HG02798 (cell line): Measurements from ENCODE around the gene GJA10.

Experiments used
- ATAC-seq: cut with Tn5 transposase; IDR thresholded peaks from one replicate; pipeline ENCODE4 v1.9.1; 2021; ENCODE audit warnings: mild to moderate bottlenecking; ENCODE audit not compliant: unreplicated experiment, poor library complexity

The GJA10 gene

DNA sequence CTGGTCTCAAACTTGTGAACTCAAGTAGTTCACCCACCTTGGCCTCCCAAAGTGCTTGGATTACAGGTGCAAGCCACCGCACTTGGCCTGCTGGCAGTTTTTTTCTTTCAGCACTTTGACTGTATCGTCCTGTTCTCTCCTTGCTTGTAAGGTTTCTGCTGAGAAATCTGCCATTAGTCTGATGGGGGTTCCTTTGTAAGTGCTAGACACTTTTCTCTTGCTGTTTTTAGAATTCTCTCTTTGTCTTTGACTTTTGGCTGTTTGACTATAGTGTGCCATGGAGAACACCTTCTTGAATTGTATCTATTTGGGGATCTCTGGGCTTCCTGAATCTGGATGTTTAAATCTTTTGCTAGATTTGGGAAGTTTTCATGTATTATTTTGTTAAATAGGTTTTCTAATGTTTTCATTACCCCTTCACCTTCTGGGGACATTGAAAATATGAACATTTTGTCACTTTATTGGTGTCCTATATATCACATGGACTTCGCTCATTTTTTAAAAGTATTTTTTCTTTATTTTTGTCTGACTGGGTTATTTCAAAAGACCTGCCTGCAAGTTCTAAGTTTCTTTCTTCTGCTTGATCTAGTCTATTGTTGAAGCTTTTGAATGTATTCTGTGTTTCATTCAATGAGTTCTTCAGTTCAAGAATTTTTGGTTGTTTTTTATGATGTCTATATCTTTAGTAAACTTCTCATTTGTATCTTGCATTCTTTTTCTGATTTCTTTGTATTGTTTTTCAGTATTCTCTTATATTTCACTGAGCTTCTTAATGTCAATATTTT is 22.1 kb downstream of the GJA10 start:
- ATAC-seq, result no peak

DNA sequence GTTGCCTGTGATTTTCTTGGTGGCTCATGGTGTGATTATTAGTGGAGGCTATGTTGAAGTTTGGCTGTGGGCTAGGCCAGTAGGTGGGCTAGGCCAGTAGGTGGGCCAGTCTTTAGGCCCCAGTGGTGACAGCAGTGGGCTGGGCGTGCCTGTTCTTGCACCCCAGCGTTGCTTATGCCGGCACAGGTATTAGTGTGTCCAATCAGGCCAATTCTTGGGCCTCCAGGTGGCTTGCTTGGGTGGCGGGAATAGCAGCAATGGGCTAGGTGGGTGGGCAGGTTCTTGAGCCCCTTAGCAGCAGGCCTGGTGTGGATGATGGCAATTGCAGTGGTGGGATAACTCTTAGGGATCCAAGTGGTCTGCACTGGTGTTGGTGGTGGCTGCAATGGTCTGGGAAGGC is 22.9 kb downstream of the GJA10 start:
- no peak for ATAC-seq

DNA sequence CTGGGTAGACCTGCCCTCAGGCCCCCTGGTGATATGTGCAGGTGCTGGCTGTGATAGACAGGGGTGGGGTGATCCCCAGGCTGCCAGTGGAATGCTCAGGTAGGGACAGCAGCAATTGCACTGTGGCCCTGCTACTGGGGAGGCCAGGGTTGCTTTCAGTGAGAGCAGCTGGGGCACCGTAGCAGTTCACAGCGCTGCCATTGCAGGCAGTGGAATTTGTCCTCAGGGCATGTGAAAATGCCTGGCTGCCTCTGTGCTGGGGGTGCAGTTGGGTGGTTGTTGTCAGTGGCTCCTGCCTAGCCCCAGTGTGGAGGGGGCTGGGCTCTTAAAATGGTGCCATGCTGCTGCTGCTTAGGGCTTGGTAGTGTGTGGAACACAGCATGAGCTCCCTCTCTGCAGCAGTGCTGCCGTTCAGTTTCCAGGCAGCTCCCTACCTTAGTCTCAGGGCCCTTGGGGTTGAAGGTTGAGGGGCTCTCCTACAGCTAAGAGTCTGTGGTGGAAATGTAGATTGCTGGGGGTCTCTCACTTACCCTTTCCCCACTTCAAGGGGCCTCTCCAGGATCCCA is 23.6 kb downstream of the GJA10 start:
- no peak for ATAC-seq

DNA sequence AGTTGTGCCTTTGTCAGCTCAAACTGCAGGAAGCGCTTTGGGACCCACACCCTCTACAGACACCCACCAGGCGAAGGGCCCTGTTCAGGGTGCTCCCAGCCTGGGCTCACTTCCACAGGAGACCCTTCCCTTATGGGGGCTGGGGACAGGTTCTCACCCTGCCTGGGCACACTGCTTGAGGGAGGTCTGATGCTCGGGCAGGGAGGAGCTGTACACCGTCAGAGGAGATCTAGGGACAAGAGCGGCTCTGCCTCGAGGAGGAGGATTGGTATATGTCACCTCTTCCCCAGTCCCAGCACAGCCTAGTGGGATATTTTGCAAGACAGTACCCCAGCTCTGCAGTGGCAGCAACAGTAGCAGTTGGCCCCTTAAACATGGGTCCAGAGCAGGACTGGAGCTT is 26.9 kb downstream of the GJA10 start:
- no peak for ATAC-seq

DNA sequence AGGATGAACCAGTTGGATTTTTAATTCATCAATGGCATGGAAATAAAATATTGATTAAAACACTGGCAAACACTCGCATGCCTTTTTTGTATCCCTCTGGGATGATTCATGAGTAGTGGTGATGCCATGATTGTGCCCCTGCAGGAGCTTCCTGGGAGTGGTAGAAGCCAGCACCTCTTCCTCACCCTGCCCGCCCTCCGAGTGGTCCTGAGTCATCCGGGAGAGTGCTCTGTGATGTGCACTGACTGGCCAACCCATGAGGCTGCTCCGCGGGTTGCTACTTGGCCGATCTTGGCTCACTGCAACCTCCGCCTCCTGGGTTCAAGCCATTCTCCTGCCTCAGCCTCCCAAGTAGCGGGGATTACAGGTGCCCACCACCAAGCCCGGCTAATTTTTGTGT is 27.4 kb downstream of the GJA10 start:
- no peak for ATAC-seq

DNA sequence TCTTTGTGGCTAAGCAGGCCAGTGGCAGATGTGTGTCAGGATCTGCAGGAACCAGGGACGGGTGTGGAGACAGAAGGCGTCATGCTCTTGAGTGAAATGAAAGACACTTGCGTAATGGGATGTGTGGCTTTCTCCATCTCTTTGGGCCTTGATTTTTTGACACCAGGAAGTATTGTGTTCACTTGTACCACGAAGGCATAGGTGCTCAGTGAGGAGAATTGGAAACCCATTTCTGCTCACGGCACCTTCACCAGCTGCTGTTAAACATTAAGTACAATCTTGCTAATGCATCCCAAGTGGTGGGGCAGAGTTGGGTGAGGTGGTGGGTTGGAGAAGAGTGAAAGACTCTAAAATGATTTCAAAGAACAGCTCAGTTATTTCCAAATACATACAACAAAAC is 30.0 kb downstream of the GJA10 start:
- ATAC-seq, result no peak

DNA sequence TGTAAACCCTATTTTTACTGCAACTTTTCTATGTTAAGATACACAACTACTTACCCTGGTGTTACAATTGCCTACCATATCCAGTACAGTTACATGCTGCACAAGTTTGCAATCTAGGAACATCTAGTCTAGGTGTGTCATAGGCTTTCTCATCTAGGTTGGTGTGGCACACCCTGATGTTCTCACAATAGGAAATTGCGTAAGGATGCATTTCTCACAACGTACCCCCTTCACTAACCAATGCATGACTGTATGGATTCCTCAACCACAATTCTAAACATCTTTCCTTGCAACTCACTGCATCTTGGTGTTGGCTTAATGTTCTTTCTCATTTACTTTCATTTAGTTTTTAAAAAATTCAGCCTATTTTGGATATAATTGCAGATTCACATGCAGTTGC is 31.6 kb downstream of the GJA10 start:
- ATAC-seq, result no peak

DNA sequence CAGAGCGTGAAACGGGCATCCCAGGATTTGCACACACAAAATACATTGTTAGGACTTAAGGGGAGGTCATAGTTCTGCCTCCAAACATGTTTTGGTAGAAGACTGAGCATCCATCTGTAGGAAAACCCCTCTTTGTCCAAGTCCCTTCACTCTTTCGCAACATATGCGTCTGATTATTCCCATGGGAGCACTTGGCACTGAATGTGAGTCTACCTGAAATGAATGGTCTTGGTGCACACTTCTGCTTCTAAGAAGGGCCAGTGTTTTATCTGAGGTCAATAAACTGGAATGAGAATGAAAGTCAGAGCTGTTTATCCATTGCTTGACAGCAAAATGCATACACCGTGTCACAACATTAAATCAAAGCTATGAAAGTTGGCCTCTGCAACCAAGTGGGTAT is 33.0 kb downstream of the GJA10 start:
- no peak for ATAC-seq

DNA sequence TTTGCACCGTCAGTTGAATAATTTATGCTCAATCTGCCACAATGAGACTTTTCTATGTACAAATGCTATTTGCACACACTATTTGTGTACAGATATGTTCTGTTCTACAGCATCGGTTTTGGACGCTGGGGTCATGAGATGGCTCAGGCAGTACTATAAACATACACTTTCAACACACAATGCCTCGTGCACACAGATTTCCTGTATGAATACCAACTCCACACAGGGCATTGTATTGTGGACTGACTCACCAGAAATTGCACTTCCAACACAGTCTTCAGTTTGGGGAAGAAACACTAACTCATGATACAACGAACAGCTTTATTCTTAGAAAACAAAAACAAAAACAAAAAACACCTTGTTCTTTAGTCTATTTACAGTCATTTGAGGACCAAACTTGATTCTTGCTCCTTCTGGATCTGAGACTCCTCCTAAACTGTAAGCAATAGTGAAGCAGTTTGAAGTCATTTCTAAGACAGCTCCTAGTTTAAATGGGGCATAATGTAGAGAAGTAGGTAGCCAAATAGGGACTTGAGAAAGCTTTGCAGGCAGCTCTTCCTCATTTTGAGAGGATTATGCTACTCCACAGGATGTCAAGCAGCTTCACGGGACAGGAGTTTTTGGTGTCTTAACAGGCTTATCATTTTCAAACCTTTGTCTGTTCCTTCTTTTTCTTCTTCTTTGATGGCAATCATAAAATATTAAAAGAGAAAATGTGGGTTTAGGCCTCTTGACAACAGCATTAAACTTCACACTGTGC is 33.7 kb downstream of the GJA10 start:
- no peak for ATAC-seq

DNA sequence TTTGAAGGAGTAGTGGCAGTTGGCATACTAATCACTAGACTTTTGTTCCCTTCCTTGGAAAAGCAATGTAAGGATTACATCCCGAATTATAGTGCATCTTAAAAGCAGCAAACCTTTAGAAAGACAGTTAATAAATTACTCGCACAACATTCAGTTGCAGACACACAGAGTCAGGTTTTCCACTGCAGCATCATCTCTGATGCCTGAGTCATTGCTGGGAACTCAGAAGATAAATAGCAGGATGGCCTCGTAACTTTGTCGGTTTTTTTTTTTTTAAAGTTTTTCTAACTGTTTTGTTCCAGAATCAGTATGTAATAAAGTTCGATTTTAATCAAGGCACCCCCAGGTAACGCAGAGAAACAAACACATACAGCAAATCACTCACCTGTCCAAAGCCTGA is 34.3 kb downstream of the GJA10 start:
- ATAC-seq, result no peak

DNA sequence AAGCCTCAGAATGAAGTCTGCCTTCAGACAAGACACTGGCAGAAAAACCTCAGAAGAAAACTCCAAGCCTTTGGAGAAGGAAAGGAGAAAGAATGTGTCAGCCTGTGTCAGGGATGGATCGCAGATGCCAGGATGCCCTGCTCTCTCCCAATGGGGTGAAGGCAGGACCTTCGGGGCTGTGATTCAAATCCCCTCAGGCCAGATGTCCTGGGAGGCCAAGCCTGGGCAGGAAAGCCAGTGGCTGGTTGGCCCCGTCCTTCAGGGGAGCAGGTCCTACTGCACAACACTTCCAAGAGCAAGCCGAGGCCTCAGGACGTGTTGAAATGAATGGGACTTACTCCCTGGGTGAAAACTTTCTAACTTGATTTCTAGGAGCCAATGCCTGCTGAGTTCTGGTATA is 36.5 kb downstream of the GJA10 start:
- no peak for ATAC-seq

DNA sequence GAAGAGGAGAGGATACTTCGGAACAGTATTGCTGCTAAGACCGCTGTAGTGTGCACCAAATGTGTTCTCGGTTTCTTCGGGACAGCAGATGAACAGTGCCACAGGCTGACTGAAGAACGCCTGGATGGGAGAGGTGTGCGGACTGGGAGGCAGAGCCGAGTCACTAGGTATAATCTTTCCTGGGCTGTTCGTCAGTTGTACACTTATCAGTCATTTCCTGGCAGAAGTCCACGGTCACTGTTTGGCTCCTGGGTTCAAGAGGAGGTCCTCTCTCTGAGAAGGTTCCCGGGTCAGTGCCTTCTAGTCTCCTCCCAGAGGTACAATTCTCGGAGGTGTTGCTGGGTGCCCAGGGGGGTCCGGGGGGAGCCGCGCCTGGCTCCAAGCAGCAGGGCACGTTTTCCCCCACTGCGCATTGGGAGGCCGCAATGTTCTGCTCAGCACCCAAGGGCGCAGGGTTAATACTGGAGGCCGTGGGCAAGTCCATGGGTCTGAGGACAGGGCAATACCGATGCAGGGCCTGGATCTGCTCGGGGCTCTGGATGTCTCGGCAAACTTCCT is 38.1 kb downstream of the GJA10 start:
- no peak for ATAC-seq

DNA sequence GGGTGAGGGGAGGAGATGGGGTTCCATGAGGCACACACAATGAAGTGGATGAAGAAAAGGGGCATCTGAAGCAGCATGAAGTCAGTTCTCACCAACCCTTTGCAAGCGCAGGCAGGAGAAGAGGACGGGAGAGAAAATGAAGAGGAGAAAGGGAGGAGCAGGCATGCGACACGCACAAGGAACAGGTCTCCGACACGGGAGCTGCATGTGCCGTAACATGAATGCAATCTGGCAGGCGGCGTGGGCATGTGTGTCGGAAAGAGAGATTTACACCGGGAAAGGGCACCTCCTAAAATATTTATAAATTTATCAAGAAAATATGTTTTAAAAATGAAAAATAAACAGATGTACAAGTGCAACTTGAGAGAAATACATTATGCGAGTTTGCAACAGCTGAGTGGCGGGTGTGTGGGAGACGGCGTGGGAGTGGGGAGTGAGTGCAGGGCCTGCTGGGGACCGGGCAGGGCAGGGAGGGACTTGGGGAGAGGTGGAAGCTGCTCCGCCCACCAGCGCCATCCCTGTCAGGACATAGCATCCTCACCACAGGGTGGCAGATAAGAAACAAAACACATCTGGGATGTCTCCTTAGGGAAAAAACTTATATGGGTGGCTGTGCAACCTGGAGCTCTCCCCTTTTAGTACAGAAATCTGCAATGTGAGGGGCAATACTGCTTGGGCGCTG is 40.6 kb downstream of the GJA10 start:
- ATAC-seq, result no peak

DNA sequence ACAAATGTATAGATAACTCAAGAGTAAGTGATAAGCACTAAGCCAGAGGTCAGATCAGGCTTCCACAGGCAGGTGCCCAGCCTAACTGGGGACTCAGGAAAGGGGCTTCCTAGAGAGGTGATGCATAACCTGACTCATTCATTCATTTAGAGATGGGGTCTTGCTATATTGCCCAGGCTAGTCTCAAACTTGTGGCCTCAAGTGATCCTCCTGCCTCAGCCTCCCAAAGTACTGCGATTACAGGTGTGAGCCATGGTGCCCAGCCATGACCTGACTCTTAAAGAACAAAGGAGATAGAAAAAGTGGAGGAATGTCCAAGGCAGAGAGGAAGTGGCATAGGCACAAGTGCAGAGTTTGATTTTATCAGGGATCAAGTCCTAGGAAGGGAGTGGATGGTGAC is 41.9 kb downstream of the GJA10 start:
- no peak for ATAC-seq

DNA sequence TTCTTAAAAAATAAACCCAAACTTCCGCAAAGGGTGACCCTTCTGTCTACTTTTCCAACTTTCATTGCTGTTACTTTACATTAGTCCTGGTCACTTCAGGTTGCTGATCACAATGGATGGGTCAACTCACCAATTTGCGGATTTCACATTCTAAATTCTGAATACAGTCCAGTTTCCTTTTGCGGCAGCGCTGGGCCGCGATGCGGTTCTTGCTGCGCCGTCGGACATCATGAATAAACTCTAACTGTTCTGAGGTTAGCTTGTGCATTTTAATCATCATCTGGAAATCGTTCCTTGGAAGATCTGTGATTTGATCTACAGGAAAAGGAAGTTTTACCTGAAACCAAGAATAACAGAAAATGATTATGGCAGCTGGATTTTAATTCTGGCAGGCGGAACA is 43.7 kb downstream of the GJA10 start:
- ATAC-seq, result no peak

DNA sequence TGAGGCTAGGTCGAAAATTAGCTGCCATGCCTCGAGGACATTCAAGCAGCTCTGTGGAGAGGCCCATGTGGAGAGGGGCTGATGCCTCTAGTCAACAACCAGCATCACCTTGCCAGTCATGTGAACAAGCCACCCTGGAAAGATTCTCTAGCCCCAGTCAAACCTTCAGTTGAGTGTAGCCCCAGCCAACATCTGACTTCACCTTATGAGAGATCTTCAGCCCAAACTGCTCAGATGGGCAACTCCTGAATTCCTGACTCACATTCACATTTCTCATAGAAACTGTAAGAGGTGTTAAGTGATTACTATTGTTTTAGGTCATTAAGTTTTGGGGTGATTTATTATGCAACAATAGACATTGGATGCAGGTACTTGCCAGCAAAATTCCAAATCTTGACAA is 44.9 kb downstream of the GJA10 start:
- ATAC-seq, result no peak

DNA sequence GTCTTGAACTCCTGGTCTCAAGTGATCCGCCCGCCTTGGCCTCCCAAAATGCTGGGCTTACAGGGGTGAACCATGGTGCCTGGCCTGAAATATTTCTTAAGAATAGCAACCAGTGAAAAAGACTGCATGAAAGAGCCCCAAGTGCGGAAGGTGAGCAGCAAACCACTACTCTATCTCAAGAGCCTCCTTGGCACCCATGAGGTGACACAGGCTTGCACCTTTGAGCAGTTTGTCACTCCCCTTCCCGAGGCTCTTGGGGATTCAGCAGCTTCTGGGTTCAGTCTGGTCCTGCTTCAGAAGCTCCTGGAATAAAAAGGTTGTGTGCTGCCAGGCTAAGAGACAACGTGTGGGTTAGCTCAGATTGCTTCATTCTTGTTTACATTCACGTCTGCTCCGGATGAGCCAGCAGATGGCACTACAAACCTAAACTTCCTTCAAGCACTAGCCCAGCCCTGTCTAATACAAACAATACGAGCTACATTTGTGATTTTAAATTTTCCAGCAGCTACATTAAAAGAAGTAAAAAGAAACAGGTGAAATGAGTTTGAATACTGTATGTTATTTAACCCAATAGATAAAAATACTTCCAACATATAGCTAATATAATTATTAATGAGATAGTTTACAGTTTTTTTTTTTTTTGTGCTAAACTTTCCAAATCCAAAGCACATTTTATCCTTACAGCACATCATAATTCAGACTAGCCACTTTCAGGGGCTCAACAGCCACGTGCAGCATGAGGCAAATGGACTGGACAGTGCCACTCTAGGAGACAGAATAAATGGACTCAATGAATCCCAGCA is 46.2 kb downstream of the GJA10 start:
- ATAC-seq, result peak; percentile 85

DNA sequence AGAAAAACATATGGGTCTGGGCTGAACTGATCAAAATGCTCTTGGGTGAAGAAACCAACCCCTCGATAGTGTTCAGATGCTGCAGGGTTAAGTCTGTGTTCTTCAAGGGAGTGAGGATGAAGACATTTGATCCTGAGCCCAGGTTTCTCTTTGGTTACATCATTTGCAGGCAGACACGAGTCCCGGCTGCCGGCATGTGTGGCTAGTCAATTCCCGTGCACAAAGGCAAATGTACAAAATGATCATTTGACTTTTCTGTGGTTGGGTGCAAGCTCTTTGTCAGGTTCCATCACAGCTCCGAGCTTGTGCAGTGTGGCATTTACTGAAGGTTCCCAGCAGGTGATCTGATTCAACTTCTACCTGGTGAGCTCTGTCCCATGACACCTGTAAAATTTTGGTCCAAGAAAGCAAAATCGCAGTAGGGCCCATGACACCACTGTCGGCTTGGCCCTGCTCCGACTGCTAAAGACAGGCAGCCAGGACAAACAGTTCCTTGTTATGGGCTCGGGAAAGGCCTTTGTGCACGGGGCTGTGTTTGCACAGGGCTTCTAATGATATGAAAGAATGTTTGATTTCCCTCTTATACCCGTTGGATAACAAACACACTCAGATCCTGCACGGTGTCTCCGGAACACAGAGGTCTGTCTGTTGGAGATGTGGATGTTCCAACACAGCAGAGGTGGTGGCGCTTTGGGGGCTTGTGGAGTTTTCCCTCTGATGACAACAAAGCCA is 46.9 kb downstream of the GJA10 start:
- ATAC-seq, result no peak

DNA sequence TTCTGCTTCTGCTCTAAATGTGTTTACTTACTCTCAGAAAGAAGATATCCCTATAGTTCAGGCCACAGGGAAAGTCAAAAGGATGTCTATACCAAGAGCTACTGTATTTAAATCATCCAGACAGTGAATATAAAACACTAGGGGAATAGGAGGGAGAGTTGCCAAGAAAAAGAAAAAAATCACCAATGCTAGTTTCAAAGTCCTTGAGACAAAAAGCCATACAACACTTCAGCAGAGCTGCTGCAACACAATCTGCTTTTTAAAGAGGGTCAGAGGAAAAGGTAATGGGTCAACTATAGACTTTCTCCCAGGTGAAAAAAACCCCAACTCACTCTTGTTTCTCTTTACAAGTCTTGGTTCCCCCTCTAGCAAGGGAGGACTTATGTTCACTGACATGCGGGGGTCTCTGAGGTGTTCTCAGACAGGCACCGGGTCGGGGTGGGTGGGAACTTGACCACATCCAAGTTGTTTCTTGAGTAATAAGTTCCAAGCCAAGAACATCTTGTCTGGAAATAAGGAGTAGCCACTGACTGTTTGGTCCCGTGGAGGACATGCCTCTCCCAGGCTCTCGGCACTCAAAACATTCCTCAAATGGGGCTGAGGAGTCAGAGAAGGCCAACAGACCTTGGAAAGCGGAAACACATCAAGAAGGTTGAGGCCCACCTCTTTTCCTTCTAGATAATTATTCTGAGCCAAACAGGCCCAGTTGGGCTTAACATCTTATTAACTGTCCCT is 47.7 kb downstream of the GJA10 start:
- no peak for ATAC-seq
